DMS153 (cell line): ENCODE data around the gene MRPL2.

ENCODE experiments used
- DNase-seq: peaks from one replicate; lab custom pipeline; 2025; lab: John Stamatoyannopoulos, UW

The MRPL2 gene

GRCh38 chr6:43059168-43060033, at the start of gene MRPL2, which contains the start of gene KLC4:
MRPL2 (minus strand) TSS chr6:43059434; CDS start chr6:43059381, 53 bp downstream.
KLC4 (plus strand) TSS chr6:43059631; CDS start chr6:43061336, 1,705 bp downstream.
- DNase-seq = peak; percentile 98

DNA sequence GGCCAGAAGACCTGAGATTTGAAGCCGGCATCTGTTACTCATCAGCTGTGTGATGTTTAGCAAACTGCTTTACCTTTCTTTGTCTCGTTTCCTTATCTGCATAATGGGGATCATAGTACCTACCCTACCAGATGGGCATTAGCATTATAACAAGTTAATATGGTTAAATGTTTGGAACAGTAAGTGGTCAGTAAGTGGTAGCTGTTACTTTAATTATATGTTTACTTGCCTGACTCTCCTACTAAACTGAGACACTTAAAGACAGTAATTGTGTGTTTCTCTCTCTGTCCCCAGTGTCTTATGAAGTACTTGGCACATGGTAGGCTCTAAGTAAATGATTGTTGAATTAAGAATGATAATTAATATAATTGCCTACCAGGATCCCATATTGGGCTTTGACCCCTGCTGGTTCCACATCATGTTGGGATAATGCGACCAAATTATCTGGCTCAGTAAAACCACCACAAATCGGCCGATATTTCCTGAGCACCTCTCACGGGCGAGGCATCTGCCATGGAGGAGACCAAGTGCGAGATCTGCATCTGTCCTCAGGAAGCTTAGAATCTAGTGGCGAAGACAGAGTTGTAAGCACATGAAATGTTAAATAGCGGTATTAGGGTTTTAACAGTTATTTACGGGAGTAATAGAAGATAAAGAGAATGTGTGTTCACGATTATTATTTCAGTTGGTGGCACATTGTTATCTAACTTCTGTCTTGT, 48.3 kb upstream of the MRPL2 start:
- DNase-seq = no peak

GRCh38 chr6:43105538-43106222, 46.4 kb upstream of the MRPL2 start:
- DNase-seq = no peak

- no peak for DNase-seq
Observed at GRCh38 chr6:43103253-43103876, 44.1 kb upstream of the MRPL2 start.

DNA sequence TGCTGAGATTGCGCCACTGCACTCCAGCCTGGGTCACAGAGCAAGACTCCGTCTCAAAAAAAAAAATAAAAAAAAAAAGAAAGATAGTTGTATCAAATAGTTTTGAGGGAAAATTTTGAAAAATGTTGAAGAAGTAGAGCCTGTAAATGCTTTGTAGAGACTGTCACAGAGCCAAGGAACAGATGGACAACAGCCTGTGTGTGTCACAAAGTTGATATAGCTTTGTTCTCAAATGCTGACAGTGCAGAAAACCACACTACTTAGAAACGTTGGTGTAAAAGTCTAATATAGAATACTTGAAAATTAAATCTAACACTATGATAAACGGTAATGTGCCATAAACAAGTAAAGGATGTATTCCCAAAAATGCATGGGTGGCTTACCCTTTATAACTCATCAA, 42.3 kb upstream of the MRPL2 start:
- no peak for DNase-seq

GRCh38 chr6:43097502-43097901, 38.3 kb upstream of the MRPL2 start:
- no peak for DNase-seq

DNA sequence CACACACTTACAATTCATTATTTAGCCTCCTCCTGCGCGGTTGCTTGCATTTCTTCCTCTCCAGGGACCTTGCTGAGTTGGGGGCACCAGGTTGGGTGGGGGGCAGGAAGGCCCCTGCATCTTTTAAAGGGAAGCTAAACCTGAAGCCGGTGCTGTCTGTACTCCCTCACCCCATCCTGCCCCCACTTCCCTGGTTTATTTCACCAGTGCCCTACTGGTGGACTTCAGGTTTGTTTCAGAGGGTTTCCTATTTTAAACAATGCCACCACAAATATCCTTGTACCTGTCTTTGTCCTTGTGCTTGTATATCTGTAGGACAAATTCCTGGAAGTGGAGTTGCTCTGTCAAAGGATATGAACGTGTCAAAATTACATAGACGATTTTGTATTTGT, 37.9 kb upstream of the MRPL2 start:
- no peak for DNase-seq

DNA sequence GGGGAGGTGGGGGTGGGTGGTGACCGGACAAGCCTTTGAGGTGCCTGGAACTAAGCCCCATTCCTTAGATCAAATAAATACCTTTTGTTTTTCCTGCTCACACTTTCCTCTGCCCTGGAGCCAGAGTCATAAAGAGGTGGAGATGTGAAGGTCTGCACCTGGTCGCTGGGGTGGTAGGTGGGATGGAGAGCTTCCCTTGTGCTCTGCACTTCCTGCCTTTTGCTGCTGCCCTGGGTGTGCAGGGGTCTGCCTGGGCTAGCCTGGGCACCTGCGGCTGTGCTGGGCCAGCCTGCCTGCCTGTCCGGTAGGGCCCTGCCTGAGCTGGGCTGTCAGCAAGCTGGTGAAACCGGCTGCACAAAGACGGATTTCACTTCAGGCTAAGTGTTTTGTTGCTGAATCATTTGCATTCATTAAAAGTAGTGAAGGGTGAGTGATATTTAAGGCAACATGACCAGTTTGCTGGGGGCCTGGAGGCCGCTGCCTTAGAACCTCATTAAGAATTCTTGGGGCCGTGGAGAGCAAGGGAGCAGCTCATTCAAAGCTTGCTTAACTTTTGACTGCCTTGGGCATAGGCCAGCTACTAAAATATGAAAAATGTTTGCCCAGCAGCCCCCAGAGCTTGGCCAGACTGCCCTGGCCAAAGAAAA, 37.3 kb upstream of the MRPL2 start:
- DNase-seq = no peak

GRCh38 chr6:43095939-43096338, 36.7 kb upstream of the MRPL2 start:
- DNase-seq = no peak

GRCh38 chr6:43093436-43094289, 34.4 kb upstream of the MRPL2 start:
- no peak for DNase-seq

GRCh38 chr6:43092635-43093034, 33.4 kb upstream of the MRPL2 start:
- DNase-seq = no peak

GRCh38 chr6:43091436-43091991, 32.3 kb upstream of the MRPL2 start:
- no peak for DNase-seq

GRCh38 chr6:43091020-43091419, 31.8 kb upstream of the MRPL2 start:
- DNase-seq = no peak

- peak; percentile 48 for DNase-seq
Observed at GRCh38 chr6:43090559-43090956, 31.3 kb upstream of the MRPL2 start.

GRCh38 chr6:43089874-43090558, 30.8 kb upstream of the MRPL2 start:
- DNase-seq = no peak

DNA sequence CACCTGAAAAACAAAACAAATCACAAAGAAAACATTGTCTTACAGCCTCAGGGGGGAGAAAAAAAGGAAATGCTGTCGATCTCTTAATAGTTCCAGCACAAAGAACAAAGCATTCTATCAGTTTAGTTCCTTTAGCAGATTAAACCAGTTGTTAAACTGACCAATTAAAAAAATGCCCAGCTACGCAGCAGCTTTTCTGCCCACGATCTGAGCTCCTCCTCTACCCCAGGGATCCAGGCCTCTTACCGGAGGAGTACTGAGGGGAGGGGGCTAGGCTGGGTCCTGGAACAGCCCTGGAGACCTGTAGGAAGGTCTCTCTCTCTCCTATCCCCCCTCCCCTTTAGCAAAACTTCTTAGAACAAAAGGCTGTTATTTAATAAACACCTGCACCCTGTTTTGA, 30.2 kb upstream of the MRPL2 start:
- no peak for DNase-seq

- no peak for DNase-seq
Observed at GRCh38 chr6:43088654-43089056, 29.4 kb upstream of the MRPL2 start.

DNA sequence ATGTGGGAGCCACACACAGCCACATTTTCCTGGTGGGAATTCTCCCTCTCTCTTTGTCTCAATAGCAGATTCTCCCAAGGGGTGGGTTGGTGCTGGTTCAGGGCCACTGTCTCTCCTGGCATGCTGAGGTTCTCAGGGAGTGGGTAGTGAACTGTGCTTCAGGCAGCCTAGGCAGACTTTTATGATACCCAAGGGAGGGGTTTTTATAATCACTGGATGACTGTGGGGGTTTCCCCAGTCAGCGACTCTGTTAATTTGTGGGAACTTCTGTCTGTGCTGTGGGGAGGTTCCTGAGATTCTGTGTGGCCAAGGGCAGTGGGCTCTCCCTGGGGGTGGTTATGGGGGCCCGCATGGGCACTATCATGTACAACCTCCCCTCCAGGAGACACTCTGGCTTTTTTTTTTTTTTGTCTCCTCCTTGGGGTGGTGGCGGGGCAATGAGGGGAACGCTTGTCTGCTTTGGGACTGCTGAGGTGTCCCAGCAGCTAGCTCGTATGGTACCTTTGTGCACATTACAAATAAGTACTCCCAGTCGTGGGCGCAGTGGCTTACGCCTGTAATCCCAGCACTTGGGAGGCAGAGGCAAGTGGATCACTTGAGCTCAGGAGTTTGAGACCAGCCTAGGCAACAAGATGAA, 26.9 kb upstream of the MRPL2 start:
- no peak for DNase-seq
